ENCODE data around the gene FGR. TPM values are rescaled to one million over a fixed set of nuclear protein-coding genes. Genes with fewer than 3 reads are reported as not detected.

FGR gene
- total and polyA plus RNA-seq, 2 donors (not counting 1 experiment from before 2014, with no cell fraction given) = 57.0 to 295 TPM

DNA sequence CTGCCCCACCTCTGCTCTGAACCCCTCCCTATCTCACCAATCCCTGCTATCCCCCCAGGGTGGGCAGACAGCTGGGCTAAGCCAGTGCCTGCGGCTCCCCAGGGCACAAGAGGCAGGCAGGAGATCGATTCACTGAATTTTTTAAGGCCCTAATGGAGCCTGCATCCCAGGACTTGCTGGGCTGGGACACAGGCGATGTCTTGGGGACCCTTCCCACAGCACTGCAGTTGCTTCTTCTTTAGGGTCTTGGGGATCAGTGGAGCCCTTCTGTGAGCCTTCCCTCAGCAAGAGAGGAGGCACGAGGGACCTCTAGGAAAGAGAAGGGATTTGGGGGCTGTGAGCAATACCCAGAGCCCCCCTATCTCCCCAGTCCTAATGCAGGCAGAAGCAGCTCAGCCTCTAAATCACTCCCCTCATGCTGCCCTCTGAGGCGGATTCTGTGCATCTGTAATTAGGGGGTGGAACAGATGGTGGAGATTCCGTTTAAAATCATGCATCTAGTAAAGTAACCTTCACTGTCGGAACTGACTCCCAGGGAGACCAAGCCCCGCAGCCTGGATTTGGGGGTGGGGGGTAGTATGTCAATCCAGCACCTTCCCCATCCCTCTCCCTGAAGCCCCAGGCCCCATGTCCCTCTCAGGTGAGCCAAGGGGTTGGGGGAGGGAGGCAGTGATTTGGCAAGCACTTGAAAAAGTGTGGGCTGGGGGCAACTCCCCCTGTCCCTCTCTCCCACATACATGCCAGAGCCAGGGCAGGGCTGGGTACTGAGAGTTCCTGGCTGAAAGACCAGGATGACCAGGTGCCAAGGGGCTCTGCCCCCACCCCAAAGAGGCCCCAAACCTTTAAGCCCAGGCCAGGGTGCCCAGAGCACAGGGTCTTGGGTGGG, 41.1 kb downstream of the FGR start:
- intact Hi-C loops (cut with micrococcal nuclease) = no loop called here
- Mint-ChIP-seq H3K27ac (no peak overlapping the region), H3K27me3 (no peaks in the 10 kb centered on the region), H3K4me1 (peaks cover 12% of the 10 kb centered on the region), H3K4me3 (no peak overlapping the region), H3K9me3 (ENCODE audit: insufficient read depth) (no peaks in the 10 kb centered on the region)
- CTCF ChIA-PET = no interaction called here
- Histone ChIP-seq H3K9me3 (ENCODE audit: control extremely low read depth in 1 of 3, control insufficient read depth in 2 of 3, insufficient read depth in 1 of 3, low read length in 2 of 3) (no peaks in the 10 kb centered on the region), H3K36me3 (replicated peaks in 1 of 2; ENCODE audit: control extremely low read depth in 1 of 2, control insufficient read depth in 1 of 2, extremely low read depth in 1 of 2, insufficient read depth in 2 of 2, low read length in 1 of 2) (peaks cover 0 to 14% of the 10 kb centered on the region in 2 experiments), H3K79me2 (ENCODE audit: control insufficient read depth, insufficient read depth, low read length) (peaks cover 97% of the 10 kb centered on the region), H3K27ac (ENCODE audit: low read length in 2 of 2) (no peak overlapping the region), H3K4me2 (replicated peaks; ENCODE audit: low read depth, low read length, poor library complexity, severe bottlenecking) (no peak overlapping the region), H3K4me1 (ENCODE audit: control insufficient read depth in 2 of 2, insufficient read depth in 2 of 2, low read length in 2 of 2) (peaks cover 32 to 56% of the 10 kb centered on the region in 2 donors), H3K27me3 (replicated peaks in 1 of 4; ENCODE audit: control extremely low read depth in 1 of 4, control insufficient read depth in 3 of 4, insufficient read depth in 4 of 4, low read length in 3 of 4) (no peaks in the 10 kb centered on the region), H2AFZ (ENCODE audit: insufficient read depth, low read depth, low read length, poor library complexity, severe bottlenecking) (no peak overlapping the region), H4K20me1 (ENCODE audit: control insufficient read depth, insufficient read depth, low read length, poor library complexity, severe bottlenecking) (peaks cover 71% of the 10 kb centered on the region), H3K9ac (ENCODE audit: low read length) (no peak overlapping the region), H3K4me3 (ENCODE audit: control extremely low read depth in 1 of 5, extremely low read depth in 1 of 5, insufficient read depth in 1 of 5, low read depth in 2 of 5, low read length in 4 of 5) (no peak overlapping the region)
- POLR2A ChIA-PET = no interaction called here
- ATAC-seq (ENCODE audit: low read depth) (no peak), DNase-seq (no peak)
- TF ChIP-seq, protein P1, sequence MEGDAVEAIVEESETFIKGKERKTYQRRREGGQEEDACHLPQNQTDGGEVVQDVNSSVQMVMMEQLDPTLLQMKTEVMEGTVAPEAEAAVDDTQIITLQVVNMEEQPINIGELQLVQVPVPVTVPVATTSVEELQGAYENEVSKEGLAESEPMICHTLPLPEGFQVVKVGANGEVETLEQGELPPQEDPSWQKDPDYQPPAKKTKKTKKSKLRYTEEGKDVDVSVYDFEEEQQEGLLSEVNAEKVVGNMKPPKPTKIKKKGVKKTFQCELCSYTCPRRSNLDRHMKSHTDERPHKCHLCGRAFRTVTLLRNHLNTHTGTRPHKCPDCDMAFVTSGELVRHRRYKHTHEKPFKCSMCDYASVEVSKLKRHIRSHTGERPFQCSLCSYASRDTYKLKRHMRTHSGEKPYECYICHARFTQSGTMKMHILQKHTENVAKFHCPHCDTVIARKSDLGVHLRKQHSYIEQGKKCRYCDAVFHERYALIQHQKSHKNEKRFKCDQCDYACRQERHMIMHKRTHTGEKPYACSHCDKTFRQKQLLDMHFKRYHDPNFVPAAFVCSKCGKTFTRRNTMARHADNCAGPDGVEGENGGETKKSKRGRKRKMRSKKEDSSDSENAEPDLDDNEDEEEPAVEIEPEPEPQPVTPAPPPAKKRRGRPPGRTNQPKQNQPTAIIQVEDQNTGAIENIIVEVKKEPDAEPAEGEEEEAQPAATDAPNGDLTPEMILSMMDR (IDR thresholded peaks at IDR 0.05) = no peak
- no peak for TF ChIP-seq EZH2 (IDR thresholded peaks at IDR 0.05; ENCODE audit: borderline replicate concordance, insufficient read depth, low read depth, low read length, poor library complexity, severe bottlenecking)
- 92% methylated on average over 3 of the region's 8 CpGs for WGBS (ENCODE audit: insufficient coverage)
